ENCODE data around the gene IL34.
"Not testable (repeated sequence)": the region's sequence is repeated elsewhere in the genome, so short reads cannot be mapped to it uniquely, and the experiment has no call there.

IL34 gene

DNA sequence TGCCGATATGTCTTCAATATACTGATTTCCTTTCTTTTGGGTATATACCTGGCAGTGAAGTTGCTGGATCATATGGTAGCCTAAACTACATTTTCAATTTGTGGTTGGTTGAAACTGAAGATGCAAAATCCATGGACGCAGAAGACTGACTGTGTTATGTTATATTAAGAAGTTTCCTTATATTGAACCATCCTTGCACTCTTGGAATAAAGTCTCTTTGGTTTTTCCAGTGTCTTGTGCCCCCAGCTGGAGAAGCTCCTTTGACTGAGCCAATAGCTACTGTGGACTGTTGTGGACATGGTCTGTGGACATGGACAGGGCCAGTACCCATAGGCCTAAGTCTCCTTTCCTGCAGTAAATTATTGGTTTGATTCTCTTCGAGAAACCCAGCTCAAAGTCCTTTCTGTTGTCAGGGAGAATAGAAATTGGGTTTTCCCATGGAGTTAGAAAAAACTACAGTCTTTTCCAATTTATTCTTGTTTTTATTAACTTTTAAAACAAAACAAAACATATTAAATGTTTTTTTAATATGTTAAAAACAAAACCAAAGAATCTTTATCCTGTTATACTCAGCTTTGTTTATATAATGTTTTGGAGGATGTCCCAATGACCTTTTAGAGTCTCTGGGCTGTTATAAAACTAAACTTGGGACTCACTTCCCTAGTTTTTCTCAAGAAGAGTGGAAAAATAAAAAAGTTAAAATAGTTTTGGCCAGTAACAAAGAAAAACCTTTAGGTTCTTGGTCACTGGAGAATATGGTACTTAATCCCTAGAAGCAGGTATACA lies 15.2 kb upstream of the IL34 start:
- peak; percentile 71 for DNase-seq (ENCODE audit: low read depth, low spot score)

DNA sequence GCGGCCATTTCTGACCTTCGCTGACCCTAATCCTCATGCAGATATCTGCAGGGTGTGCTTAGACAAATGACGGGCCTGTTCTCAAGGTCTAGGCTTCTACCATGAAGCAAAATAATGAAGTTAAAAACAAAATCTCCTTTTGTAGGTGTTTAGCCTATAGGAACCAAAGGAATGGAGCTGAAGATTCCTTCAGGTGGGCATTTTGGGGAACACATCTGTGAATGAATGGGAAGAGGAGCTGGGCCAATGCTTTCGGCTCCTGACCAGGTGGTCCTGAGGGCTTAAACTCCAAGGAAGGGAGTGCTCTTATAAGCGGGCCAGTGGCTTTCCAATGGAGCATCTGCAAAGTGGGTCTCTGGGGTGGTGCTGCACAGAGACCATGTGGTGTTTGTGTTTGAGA lies 14.1 kb upstream of the IL34 start:
- DNase-seq (ENCODE audit: low read depth, low spot score): no peak

GRCh38 chr16:70633617-70634016 lies 12.7 kb upstream of the IL34 start:
- not testable (repeated sequence) for DNase-seq (ENCODE audit: low read depth, low spot score)

- no peak for DNase-seq (ENCODE audit: low read depth, low spot score)
These were observed 11.5 kb upstream of the IL34 start for GRCh38 chr16:70634861-70635260.

- peak; percentile 77 for DNase-seq (ENCODE audit: low read depth, low spot score)
These were observed 10.9 kb upstream of the IL34 start for GRCh38 chr16:70635336-70636016.

GRCh38 chr16:70638814-70639792 lies 7.3 kb upstream of the IL34 start:
- peak; percentile 86 for DNase-seq (ENCODE audit: low read depth, low spot score)

- no peak for DNase-seq (ENCODE audit: low read depth, low spot score)
These were observed 3.7 kb upstream of the IL34 start for GRCh38 chr16:70642633-70643032.

DNA sequence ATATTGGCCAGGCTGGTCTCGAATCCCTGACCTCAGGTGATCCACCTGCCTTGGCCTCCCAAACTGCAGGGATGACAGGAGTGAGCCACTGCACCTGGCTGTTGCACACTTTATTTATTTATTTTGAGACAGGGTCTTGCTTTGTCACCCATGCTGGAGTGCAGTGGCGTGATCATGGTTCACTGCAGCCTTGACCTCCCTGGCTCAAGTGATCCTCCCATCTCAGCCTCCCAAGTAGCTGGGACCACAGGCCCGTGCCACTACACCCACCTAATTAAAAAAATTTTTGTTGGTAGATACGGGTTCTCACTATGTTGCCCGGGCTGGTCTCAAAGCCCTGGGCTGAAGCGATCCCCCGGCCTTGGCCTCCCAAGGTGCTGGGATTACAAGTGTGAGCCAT lies 3.1 kb upstream of the IL34 start:
- not testable (repeated sequence) for DNase-seq (ENCODE audit: low read depth, low spot score)

GRCh38 chr16:70644763-70645597 lies 1.4 kb upstream of the IL34 start:
- DNase-seq (ENCODE audit: low read depth, low spot score): no peak

GRCh38 chr16:70647441-70648359 lies 1.3 kb downstream of the IL34 start:
- DNase-seq (ENCODE audit: low read depth, low spot score): no peak

GRCh38 chr16:70648606-70649005 lies 2.2 kb downstream of the IL34 start:
- no peak for DNase-seq (ENCODE audit: low read depth, low spot score)

DNA sequence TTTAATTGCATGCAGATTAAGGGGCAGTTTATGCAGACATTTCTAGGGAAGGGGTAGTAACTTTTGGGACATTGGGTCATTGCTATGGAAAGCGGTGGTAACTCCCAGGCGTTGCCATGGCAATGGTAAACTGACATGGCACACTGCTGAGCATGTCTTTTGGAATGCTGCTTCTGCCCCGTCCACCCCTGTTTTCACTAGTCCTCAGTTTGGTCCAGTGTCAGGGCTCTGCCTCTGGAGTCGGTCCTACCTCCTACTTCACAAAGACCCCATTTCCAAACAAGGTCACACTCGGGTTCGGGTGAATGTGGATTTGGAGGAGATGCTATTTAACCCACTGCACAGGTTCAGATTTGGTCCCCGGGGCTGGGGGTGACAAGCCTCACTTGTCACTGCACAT lies 2.9 kb downstream of the IL34 start:
- DNase-seq (ENCODE audit: low read depth, low spot score): no peak

- DNase-seq (ENCODE audit: low read depth, low spot score): no peak
These were observed 3.9 kb downstream of the IL34 start for GRCh38 chr16:70650216-70650615.

GRCh38 chr16:70651524-70651923 lies 5.2 kb downstream of the IL34 start:
- DNase-seq (ENCODE audit: low read depth, low spot score): no peak

GRCh38 chr16:70652322-70652721 lies 6.0 kb downstream of the IL34 start:
- DNase-seq (ENCODE audit: low read depth, low spot score): no peak

GRCh38 chr16:70653406-70653805 lies 7.0 kb downstream of the IL34 start:
- no peak for DNase-seq (ENCODE audit: low read depth, low spot score)

DNA sequence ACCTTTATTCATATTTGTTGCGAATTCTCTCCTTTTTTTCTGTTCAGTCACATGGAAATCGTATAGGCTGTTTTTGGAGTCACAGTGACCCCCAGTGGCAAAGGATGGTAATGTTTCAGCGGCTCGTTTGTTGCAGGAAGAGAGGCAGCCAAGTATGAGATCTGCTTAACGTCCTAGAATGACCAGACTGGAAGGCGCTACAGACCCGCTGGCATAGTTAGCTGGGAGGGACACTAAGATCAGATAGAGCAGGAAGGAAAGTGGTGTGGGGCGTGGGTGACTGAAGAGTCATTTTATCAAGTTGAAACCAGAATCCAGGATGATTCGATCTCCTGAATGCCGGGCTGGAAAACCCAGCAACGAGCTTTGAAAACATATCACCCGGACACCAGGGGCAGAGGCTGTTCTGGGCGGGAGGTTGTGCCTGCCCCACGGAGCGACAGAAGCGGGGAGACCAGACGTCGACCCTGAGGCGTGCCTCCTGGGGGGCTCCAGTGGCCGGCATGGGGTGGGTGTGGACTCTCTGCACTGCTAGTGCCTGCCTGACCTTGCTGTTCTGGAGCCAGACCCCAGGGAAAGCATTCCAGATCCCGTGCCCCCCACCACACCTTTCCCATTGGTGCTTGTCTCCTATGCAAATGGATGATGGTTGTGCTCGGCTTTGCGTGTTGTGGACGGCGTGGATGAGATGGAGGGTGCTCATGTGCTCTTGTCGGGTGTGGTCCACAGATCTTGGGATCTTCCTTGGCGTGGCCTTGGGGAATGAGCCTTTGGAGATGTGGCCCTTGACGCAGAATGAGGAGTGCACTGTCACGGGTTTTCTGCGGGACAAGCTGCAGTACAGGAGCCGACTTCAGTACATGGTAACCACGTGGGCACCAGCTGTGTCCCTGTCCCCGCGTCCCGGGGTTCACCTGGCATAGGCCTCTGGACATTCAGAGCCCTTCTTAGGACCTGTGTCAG lies 7.7 kb downstream of the IL34 start:
- DNase-seq (ENCODE audit: low read depth, low spot score): peak; percentile 72

DNA sequence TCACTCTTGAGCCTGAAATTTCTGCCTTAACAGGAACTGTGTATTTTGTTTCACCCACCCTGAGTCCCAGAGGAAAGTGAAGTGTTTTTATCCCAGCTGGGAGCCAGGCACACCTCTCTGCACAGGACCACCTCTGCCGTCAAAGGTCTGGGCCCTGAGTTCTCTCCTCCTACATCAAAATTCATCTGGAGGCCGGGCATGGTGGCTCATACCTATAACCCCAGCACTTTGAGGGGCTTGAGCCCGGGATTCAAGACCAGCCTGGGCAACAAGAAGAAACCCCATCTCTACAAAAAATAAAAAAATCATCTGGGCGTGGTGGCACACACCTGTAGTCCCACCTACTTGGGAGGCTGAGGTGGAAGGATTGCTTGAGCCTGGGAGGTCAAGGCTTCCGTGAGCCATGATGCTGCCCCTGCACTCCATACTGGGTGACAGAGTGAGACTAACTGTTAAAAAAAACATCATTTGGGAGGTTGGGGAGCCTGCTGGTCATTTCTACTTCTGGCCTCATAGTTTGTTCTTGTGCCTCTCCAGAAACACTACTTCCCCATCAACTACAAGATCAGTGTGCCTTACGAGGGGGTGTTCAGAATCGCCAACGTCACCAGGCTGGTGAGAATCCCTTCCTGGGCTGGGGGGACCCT lies 9.8 kb downstream of the IL34 start:
- no peak for DNase-seq (ENCODE audit: low read depth, low spot score)
